ENCODE measurements around the gene VOPP1. TPM values are rescaled to one million over a fixed set of nuclear protein-coding genes. Genes with fewer than 3 reads are reported as not detected.

Gene VOPP1
- total and polyA plus RNA-seq, 2 of the 13 experiments (the other 11 are each of a cell fraction or from before 2014, with no cell fraction given), result 21.8 to 55.3 TPM

DNA sequence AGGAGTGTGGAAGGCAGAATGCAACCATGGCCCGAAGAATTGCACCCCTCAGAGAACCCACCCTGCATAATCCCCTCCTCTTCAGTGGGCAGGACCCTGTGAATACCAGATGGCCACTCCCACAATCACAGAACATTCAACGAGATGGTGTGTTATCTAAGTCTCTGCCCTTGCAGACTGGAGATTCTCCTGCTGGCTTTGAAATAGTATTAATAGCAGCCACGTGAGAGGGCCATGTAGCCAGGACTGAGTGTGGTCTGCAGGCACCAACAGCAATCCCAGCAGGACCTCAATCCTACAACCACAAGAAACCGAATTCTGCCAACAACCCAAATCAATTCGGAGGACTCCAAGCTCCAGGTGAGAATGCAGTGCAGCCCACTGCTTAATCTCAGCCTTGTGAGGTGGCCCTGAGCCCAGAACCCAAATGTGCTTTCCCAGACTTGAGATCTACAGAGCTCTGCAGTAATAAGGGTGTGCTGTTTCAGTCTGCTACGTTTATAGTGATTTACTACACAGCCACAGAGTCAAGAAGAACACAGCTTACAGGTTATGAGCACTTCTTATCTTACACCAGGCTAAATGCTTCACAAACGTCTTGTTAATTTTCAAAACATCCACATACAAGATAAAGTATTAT lies 72.1 kb downstream of the VOPP1 start:
- H3K27ac ChIP-seq (ENCODE audit: extremely low read length, insufficient read depth, low read length), result no peak overlapping the region
- H2AFZ ChIP-seq (ENCODE audit: low read length), result no peak overlapping the region
- H3K27me3 ChIP-seq (ENCODE audit: control insufficient read depth in 1 of 2, insufficient read depth in 2 of 2, low read length in 2 of 2), result no peaks in the 10 kb centered on the region
- no peaks in the 10 kb centered on the region for H3K4me1 ChIP-seq (ENCODE audit: insufficient read depth, low read length)
- ChIA-PET CTCF (ENCODE audit: low intra/inter-chr PET ratio, low total read pairs) (no interaction called here), POLR2A (no interaction called here)
- FAIRE-seq (no peak), DNase-seq (ENCODE audit: low spot score) (no peak), ATAC-seq (no peak)
- no peak for TF ChIP-seq SETDB1 (CRISPR knock-in tag; IDR thresholded peaks at IDR 0.05; ENCODE audit: borderline replicate concordance)
- no peak for TF ChIP-seq ZNF792 (CRISPR knock-in tag; IDR thresholded peaks at IDR 0.05)
- no peak for TF ChIP-seq NFE2L1 (CRISPR knock-in tag; IDR thresholded peaks at IDR 0.05; ENCODE audit: borderline replicate concordance)
- TF ChIP-seq KDM5A (IDR thresholded peaks at IDR 0.05; ENCODE audit: borderline replicate concordance, low read length), result no peak
- no peak overlapping the region for H3K4me3 ChIP-seq (replicated peaks in 1 of 3; ENCODE audit: insufficient read depth in 1 of 3, low read depth in 2 of 3, low read length in 3 of 3)
- H3K79me2 ChIP-seq (ENCODE audit: insufficient read depth, low read length), result no peaks in the 10 kb centered on the region
- peaks cover 3 to 11% of the 10 kb centered on the region in 2 experiments; a peak in 4 of 5 replicates for H3K36me3 ChIP-seq (replicated peaks in 1 of 2; ENCODE audit: control insufficient read depth in 1 of 2, insufficient read depth in 2 of 2, low read length in 2 of 2)
- BruUV-seq (replicated peaks), result no TSS peak
- WGBS (ENCODE audit: low lambda C conversion rate), result 94% methylated on average over 6 of the region's 7 CpGs
- no peak overlapping the region for H3K4me2 ChIP-seq (ENCODE audit: low read depth, low read length)
- H3K9ac ChIP-seq (ENCODE audit: insufficient read depth, low read depth, low read length), result no peak overlapping the region
- H4K20me1 ChIP-seq (ENCODE audit: insufficient read depth, low read length), result no peaks in the 10 kb centered on the region
- in situ Hi-C loops (cut with HindIII; ENCODE audit: extremely low pct_ligation_motif_present, low pct_unique_long_range_greater_than_20kb) (no loop called here), intact Hi-C loops (cut with micrococcal nuclease; ENCODE audit: unreplicated experiment) (no loop called here)
- no peaks in the 10 kb centered on the region for H3K9me3 ChIP-seq (ENCODE audit: low read length)

DNA sequence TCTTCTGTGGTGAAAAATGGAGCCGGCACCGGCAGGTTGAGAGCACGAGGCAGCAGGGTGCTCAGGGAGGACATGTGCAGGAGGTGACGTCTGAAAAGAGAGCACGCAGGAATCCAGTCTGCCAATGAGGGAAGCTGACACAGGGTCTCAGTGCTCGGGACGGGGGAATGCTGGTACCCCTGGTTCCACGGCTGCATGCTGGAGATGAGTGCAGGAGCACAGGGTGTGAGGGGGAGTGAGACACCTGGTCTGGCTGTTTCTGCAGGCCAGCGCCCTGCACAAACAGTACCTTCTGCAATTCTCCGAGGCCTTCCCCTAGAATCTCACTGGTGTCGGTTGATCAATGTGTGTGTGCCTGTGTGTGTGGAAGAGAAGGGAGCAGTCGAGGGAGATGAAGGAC lies 72.7 kb downstream of the VOPP1 start:
- ATAC-seq (no peak), FAIRE-seq (no peak), DNase-seq (ENCODE audit: low spot score) (no peak)
- H3K4me3 ChIP-seq (replicated peaks in 1 of 3; ENCODE audit: insufficient read depth in 1 of 3, low read depth in 2 of 3, low read length in 3 of 3), result no peak overlapping the region
- intact Hi-C loops (cut with micrococcal nuclease; ENCODE audit: unreplicated experiment) (no loop called here), in situ Hi-C loops (cut with HindIII; ENCODE audit: extremely low pct_ligation_motif_present, low pct_unique_long_range_greater_than_20kb) (no loop called here)
- CTCF ChIA-PET (ENCODE audit: low intra/inter-chr PET ratio, low total read pairs), result no interaction called here
- no peak overlapping the region for H2AFZ ChIP-seq (ENCODE audit: low read length)
- no peaks in the 10 kb centered on the region for H4K20me1 ChIP-seq (ENCODE audit: insufficient read depth, low read length)
- no peak overlapping the region for H3K4me2 ChIP-seq (ENCODE audit: low read depth, low read length)
- no peak overlapping the region for H3K9ac ChIP-seq (ENCODE audit: insufficient read depth, low read depth, low read length)
- 98% methylated on average over 11 of the region's 12 CpGs for WGBS (ENCODE audit: low lambda C conversion rate)
- POLR2A ChIA-PET, result no interaction called here
- peaks cover 3 to 15% of the 10 kb centered on the region in 2 experiments; a peak in 4 of 5 replicates for H3K36me3 ChIP-seq (replicated peaks in 1 of 2; ENCODE audit: control insufficient read depth in 1 of 2, insufficient read depth in 2 of 2, low read length in 2 of 2)
- H3K27me3 ChIP-seq (ENCODE audit: control insufficient read depth in 1 of 2, insufficient read depth in 2 of 2, low read length in 2 of 2), result no peaks in the 10 kb centered on the region
- no TSS peak for BruUV-seq (replicated peaks)
- H3K9me3 ChIP-seq (ENCODE audit: low read length), result no peaks in the 10 kb centered on the region
- no peak overlapping the region for H3K27ac ChIP-seq (ENCODE audit: extremely low read length, insufficient read depth, low read length)
- no peaks in the 10 kb centered on the region for H3K79me2 ChIP-seq (ENCODE audit: insufficient read depth, low read length)
- no peaks in the 10 kb centered on the region for H3K4me1 ChIP-seq (ENCODE audit: insufficient read depth, low read length)
- no peak for TF ChIP-seq KAT8 (CRISPR knock-in tag; IDR thresholded peaks at IDR 0.05)
- TF ChIP-seq ZNF17 (CRISPR knock-in tag; IDR thresholded peaks at IDR 0.05), result no peak
- TF ChIP-seq ZNF343 (CRISPR knock-in tag; IDR thresholded peaks at IDR 0.05), result no peak
- TF ChIP-seq ZNF577 (CRISPR knock-in tag; IDR thresholded peaks at IDR 0.05; ENCODE audit: borderline replicate concordance, low read depth), result no peak
- no peak for TF ChIP-seq SMARCC2 (IDR thresholded peaks at IDR 0.05)
- TF ChIP-seq PCBP1 (IDR thresholded peaks at IDR 0.05; ENCODE audit: borderline replicate concordance, low read depth, low read length), result no peak
- no peak for TF ChIP-seq ZNF816 (CRISPR knock-in tag; IDR thresholded peaks at IDR 0.05; ENCODE audit: borderline replicate concordance)
- TF ChIP-seq, protein P1, sequence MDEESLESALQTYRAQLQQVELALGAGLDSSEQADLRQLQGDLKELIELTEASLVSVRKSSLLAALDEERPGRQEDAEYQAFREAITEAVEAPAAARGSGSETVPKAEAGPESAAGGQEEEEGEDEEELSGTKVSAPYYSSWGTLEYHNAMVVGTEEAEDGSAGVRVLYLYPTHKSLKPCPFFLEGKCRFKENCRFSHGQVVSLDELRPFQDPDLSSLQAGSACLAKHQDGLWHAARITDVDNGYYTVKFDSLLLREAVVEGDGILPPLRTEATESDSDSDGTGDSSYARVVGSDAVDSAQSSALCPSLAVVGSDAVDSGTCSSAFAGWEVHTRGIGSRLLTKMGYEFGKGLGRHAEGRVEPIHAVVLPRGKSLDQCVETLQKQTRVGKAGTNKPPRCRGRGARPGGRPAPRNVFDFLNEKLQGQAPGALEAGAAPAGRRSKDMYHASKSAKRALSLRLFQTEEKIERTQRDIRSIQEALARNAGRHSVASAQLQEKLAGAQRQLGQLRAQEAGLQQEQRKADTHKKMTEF (CRISPR knock-in tag; IDR thresholded peaks at IDR 0.05), result no peak
- no peak for TF ChIP-seq NCOA5 (CRISPR knock-in tag; IDR thresholded peaks at IDR 0.05)
- TF ChIP-seq NFE2L2 (IDR thresholded peaks at IDR 0.05; ENCODE audit: low read length), result no peak
- TF ChIP-seq ZNF441 (CRISPR knock-in tag; IDR thresholded peaks at IDR 0.05; ENCODE audit: borderline replicate concordance), result no peak

Data from HepG2 (cell line).